GM20000 (cell line): ENCODE results near the gene ABCC2.
"Not testable (repeated sequence)": the region's sequence is repeated elsewhere in the genome, so short reads cannot be mapped to it uniquely, and the experiment has no call there.

ENCODE experiments used
- DNase-seq: peaks from one replicate; pipeline ENCODE4 v3.0.0; 2012; ENCODE audit warnings: low spot score
- TF ChIP-seq, protein P1 (sequence below): IDR thresholded peaks from 2 replicates; pipeline ENCODE4 v1.5.1; 2012; ENCODE audit warnings: mild to moderate bottlenecking, control low read depth; ENCODE audit errors: extremely low read depth, missing control alignments

The ABCC2 gene

DNA sequence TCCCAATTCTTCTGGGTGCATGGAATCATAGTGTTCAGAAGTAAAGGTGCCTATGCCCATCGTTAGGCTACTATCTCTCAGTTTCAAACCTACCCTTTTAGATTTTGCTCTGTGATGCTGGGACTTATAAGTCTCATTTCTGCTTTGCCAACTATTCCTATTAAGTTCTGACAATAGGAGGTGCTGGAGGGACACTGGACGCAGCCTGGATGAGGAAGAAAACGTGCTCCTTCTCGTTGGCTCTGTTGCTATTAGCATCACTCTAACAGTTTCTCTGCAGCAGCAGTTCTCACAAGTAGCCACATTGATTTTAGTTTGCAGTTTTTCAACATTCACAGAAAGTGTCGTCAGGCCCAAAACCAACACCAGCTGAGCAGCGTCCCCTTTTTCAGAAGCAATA is 72.4 kb downstream of the ABCC2 start:
- TF ChIP-seq, protein P1, sequence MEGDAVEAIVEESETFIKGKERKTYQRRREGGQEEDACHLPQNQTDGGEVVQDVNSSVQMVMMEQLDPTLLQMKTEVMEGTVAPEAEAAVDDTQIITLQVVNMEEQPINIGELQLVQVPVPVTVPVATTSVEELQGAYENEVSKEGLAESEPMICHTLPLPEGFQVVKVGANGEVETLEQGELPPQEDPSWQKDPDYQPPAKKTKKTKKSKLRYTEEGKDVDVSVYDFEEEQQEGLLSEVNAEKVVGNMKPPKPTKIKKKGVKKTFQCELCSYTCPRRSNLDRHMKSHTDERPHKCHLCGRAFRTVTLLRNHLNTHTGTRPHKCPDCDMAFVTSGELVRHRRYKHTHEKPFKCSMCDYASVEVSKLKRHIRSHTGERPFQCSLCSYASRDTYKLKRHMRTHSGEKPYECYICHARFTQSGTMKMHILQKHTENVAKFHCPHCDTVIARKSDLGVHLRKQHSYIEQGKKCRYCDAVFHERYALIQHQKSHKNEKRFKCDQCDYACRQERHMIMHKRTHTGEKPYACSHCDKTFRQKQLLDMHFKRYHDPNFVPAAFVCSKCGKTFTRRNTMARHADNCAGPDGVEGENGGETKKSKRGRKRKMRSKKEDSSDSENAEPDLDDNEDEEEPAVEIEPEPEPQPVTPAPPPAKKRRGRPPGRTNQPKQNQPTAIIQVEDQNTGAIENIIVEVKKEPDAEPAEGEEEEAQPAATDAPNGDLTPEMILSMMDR: no peak
- DNase-seq: no peak

DNA sequence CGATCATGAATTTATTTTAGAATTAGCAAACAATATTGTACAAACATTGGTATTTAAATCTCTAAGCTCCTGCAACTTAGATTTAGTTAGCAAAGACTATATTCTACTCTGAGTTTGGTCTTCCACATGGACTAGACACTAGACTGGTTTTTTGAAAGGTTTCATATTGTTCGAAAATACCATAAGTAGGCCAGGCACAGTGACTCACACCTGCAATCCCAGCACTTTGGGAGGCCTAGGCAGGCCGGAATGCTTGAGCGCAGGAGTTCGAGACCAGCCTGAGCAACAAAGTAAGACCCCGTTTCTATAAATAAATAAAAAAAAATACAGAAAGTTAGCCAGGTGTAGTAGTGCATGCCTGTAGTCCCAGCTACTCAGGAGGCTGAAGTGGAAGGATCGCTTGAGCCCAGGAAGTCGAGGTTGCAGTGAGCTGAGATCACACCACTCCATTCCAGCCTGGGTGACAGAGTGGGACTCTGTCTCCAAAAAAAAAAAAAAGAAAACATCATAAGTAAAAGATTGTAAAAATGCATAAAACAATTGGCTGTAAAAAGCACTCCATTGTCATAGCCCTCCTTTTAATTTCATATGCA is 73.1 kb downstream of the ABCC2 start:
- DNase-seq: no peak
- TF ChIP-seq, protein P1: no peak

DNA sequence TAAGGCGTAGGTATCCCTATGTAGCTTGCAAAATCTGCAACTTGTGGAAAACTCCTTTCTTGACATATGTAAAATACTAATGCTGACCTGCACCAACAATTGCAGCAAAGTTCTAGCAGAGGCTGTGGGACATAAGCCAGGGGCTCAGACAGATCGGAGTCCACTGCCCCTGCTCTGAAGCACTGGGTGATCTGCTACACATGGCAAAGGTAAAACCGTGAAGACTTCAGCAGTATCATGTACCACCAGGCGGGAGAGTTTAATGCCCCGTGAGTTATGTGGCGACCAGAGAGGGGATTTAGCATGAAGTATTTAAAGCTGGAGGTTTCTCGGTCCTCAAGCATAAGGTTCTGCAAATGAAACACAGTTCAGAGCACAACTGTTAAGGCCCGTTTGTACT is 76.4 kb downstream of the ABCC2 start:
- no peak for DNase-seq
- TF ChIP-seq, protein P1: no peak

DNA sequence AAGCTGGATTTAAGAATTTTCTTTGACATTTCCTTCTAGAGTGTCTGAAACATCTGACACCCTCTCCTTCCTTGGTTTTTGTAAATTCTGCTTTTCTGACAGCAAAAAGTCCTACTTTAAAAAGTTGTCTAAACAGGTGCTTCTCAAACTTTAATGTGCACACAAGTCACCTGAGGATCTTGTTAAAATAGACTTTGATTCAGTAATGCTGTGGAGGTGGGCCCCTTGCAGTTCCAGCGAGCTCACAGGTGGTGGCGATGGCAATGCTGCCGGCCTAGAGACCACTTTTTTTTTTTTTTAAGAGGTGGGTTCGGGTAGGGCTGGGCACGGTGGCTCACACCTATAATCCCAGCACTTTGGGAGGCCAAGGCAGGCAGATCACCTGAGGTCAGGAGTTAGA is 77.1 kb downstream of the ABCC2 start:
- TF ChIP-seq, protein P1: peak; percentile 30
- DNase-seq: no peak

DNA sequence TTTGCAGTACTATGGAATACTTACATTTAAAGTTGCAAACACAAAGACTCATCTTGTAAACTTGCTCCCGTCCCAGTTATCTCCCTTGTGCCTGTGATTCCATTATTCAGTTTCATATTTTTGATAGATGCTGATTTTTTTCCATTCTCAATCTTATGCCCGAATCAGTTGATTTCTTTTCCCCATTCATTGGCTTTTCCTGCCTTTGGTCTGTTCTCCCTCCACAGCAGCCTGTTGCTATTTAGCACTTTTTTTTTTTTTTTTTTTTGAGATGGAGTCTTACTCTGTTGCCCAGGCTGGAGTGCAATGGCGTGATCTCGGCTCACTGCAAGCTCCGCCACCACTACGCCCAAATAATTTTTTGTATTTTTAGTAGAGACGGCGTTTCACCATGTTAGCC is 78.0 kb downstream of the ABCC2 start:
- DNase-seq: no peak
- TF ChIP-seq, protein P1: no peak

DNA sequence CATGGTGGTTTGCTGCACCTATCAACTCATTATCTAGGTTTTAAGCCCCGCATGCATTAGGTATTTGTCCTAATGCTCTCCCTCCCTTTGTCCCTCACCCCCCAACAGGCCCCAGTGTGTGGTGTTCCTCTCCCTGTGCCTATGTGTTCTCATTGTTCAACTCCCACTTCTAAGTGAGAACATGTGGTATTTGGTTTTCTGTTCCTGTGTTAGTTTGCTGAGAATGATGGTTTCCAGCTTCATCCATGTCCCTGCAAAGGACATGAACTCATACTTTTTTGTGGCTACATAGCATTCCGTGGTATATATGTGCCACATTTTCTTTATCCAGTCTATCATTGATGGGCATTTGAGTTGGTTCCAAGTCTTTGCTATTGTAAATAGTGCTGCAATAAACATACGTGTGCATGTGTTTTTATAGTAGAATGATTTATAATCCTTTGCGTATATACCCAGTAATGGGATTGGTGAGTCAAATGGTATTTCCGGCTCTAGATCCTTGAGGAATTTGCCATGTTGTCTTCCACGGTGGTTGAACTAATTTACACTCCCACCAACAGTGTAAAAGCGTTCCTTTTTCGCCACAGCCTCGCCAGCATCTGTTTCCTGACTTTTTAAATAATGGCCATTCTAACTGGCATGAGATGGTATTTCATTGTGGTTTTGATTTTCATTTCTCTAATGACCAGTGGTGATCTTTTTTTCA is 81.2 kb downstream of the ABCC2 start:
- DNase-seq: not testable (repeated sequence)

DNA sequence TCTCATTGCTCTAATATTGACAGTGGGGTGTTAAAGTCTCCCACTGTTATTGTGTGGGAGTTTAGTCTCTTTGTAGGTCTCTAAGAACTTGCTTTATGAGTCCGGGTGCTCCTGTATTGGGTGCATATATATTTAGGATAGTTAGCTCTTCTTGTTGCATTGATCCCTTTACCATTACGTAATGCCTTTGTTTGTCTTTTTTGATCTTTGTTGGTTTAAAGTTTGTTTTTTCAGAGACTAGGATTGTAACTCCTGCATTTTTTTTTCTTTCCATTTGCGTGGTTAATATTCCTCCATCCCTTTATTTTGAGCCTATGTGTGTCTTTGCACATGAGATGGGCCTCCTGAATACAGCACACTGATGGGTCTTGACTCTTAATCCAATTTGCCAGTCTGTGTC is 84.8 kb downstream of the ABCC2 start:
- DNase-seq: not testable (repeated sequence)

DNA sequence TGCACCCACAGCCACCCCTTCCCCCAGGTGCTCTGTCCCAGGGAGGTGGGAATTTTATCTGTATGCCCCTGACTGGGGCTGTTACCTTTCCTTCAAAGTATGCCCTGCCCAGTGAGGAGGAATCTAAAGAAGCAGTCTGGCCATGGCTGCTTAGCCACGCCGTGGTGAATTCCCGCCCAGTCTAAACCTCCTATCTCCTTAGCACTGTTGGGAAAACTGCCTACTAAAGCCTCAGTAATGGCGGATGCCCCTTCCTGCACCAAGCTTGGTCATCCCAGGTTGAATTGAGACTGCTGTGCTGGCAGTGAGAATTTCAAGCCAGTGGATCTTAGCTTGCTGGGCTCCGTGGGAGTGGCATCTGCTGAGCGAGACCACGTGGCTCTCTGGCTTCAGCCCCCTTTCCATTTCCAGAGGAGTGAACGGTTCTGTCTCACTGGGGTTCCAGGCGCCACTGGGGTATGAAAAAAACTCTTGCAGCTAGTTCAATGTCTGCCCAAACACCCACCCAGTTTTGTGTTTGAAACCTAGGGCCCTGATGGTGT is 87.2 kb downstream of the ABCC2 start:
- TF ChIP-seq, protein P1: no peak
- no peak for DNase-seq
